ENCODE data around the gene EPHX1. TPM values are rescaled to one million over a fixed set of nuclear protein-coding genes. Genes with fewer than 3 reads are reported as not detected.
A peak's percentile ranks its signal among the peaks of the same experiment; 100 is the strongest.

Gene EPHX1
- total and polyA plus RNA-seq, 2 donors from 2014 or later: 78.6 to 178 TPM

GRCh38 chr1:225857256-225857655, 47.3 kb downstream of the EPHX1 start:
- Histone ChIP-seq H3K9ac (ENCODE audit: low read length in 3 of 3) (no peak overlapping the region), H3K4me3 (ENCODE audit: low read length in 3 of 3) (no peak overlapping the region), H3K4me1 (ENCODE audit: control insufficient read depth in 2 of 3, insufficient read depth in 2 of 3, low read depth in 1 of 3, low read length in 3 of 3) (peaks cover 0 to 4% (median 0%) of the 10 kb centered on the region in 3 donors), H3K9me3 (ENCODE audit: control insufficient read depth in 2 of 3, insufficient read depth in 1 of 3, low read length in 3 of 3) (no peaks in the 10 kb centered on the region), H3K36me3 (ENCODE audit: control insufficient read depth in 2 of 3, insufficient read depth in 3 of 3, low read length in 3 of 3) (peaks cover 8 to 70% (median 43%) of the 10 kb centered on the region in 3 donors), H3K27me3 (ENCODE audit: control insufficient read depth, insufficient read depth, low read length) (no peaks in the 10 kb centered on the region), H3K27ac (ENCODE audit: low read depth in 2 of 2, low read length in 2 of 2) (no peak overlapping the region)
- no peak for TF ChIP-seq CTCF (IDR thresholded peaks at IDR 0.05; ENCODE audit: borderline replicate concordance, extremely low read depth, insufficient read depth)
- intact Hi-C loops (cut with DNase I): no loop called here
- no peak for FAIRE-seq
- DNase-seq: peak in 1 of 5 donors; percentile 58

- DNase-seq (no peak), FAIRE-seq (no peak)
- no peak for TF ChIP-seq CTCF (IDR thresholded peaks at IDR 0.05; ENCODE audit: borderline replicate concordance, extremely low read depth, insufficient read depth)
- Histone ChIP-seq H3K9me3 (ENCODE audit: control insufficient read depth in 2 of 3, insufficient read depth in 1 of 3, low read length in 3 of 3) (no peaks in the 10 kb centered on the region), H3K4me3 (ENCODE audit: low read length in 3 of 3) (no peak overlapping the region), H3K9ac (ENCODE audit: low read length in 3 of 3) (no peak overlapping the region), H3K27ac (ENCODE audit: low read depth in 2 of 2, low read length in 2 of 2) (no peak overlapping the region), H3K36me3 (ENCODE audit: control insufficient read depth in 2 of 3, insufficient read depth in 3 of 3, low read length in 3 of 3) (peaks cover 8 to 63% (median 38%) of the 10 kb centered on the region in 3 donors), H3K27me3 (ENCODE audit: control insufficient read depth, insufficient read depth, low read length) (no peaks in the 10 kb centered on the region), H3K4me1 (ENCODE audit: control insufficient read depth in 2 of 3, insufficient read depth in 2 of 3, low read depth in 1 of 3, low read length in 3 of 3) (no peaks in the 10 kb centered on the region)
- intact Hi-C loops (cut with DNase I): no loop called here
Measured at GRCh38 chr1:225859151-225859550, 49.2 kb downstream of the EPHX1 start.

- H3K27ac ChIP-seq (ENCODE audit: low read depth in 2 of 2, low read length in 2 of 2): no peak overlapping the region
- intact Hi-C loops (cut with DNase I): no loop called here
- no peaks in the 10 kb centered on the region for H3K4me1 ChIP-seq (ENCODE audit: control insufficient read depth in 2 of 3, insufficient read depth in 2 of 3, low read depth in 1 of 3, low read length in 3 of 3)
- no peaks in the 10 kb centered on the region for H3K9me3 ChIP-seq (ENCODE audit: control insufficient read depth in 2 of 3, insufficient read depth in 1 of 3, low read length in 3 of 3)
- FAIRE-seq (no peak), DNase-seq (no peak)
- no peaks in the 10 kb centered on the region for H3K27me3 ChIP-seq (ENCODE audit: control insufficient read depth, insufficient read depth, low read length)
- H3K36me3 ChIP-seq (ENCODE audit: control insufficient read depth in 2 of 3, insufficient read depth in 3 of 3, low read length in 3 of 3): peaks cover 6 to 55% (median 32%) of the 10 kb centered on the region in 3 donors
- no peak for TF ChIP-seq CTCF (IDR thresholded peaks at IDR 0.05; ENCODE audit: borderline replicate concordance, extremely low read depth, insufficient read depth)
- no peak overlapping the region for H3K4me3 ChIP-seq (ENCODE audit: low read length in 3 of 3)
- no peak overlapping the region for H3K9ac ChIP-seq (ENCODE audit: low read length in 3 of 3)
Measured at GRCh38 chr1:225860107-225860506, 50.2 kb downstream of the EPHX1 start.

- TF ChIP-seq CTCF (IDR thresholded peaks at IDR 0.05; ENCODE audit: borderline replicate concordance, extremely low read depth, insufficient read depth): no peak
- Histone ChIP-seq H3K9ac (ENCODE audit: low read length in 3 of 3) (no peak overlapping the region), H3K4me1 (ENCODE audit: control insufficient read depth in 2 of 3, insufficient read depth in 2 of 3, low read depth in 1 of 3, low read length in 3 of 3) (no peaks in the 10 kb centered on the region), H3K27ac (ENCODE audit: low read depth in 2 of 2, low read length in 2 of 2) (no peak overlapping the region), H3K36me3 (ENCODE audit: control insufficient read depth in 2 of 3, insufficient read depth in 3 of 3, low read length in 3 of 3) (peaks cover 6 to 60% (median 36%) of the 10 kb centered on the region in 3 donors), H3K9me3 (ENCODE audit: control insufficient read depth in 2 of 3, insufficient read depth in 1 of 3, low read length in 3 of 3) (no peaks in the 10 kb centered on the region), H3K4me3 (ENCODE audit: low read length in 3 of 3) (no peak overlapping the region), H3K27me3 (ENCODE audit: control insufficient read depth, insufficient read depth, low read length) (no peaks in the 10 kb centered on the region)
- DNase-seq (no peak), FAIRE-seq (no peak)
- intact Hi-C loops (cut with DNase I): no loop called here
Measured at GRCh38 chr1:225860876-225861441, 51.0 kb downstream of the EPHX1 start.

Data from kidney (tissue), 14 donors.